HEK293T (cell line): ENCODE results near the gene MAP2K1.

ENCODE experiments used
- CTCF ChIA-PET: fragments of 350-600 bp; formaldehyde crosslinking; extraction: SDS; loops from one replicate; lab custom pipeline; 2021; ENCODE audit warnings: antibody characterized with exemption, inconsistent platforms; lab: Yijun Ruan, JAX
- POLR2A ChIA-PET: fragments of 350-600 bp; formaldehyde crosslinking; extraction: SDS; loops from one replicate; lab custom pipeline; 2020; ENCODE audit warnings: antibody characterized with exemption, inconsistent platforms; lab: Yijun Ruan, JAX
- DNase-seq: peaks from one replicate; pipeline ENCODE4 v3.0.0; 2012; ENCODE audit warnings: mixed read lengths; ENCODE audit errors: extremely low spot score
- ARNT ChIP-seq: fragments of 450-650 bp; IDR thresholded peaks from 2 replicates; pipeline ENCODE4 v1.6.1; 2017; ENCODE audit warnings: mild to moderate bottlenecking
- BHLHE40 ChIP-seq: fragments of 450-650 bp; IDR thresholded peaks from 2 replicates; pipeline ENCODE4 v1.6.1; 2016; ENCODE audit warnings: mild to moderate bottlenecking, moderate library complexity, borderline replicate concordance
- CTBP1 ChIP-seq: fragments of 450-650 bp; IDR thresholded peaks from 2 replicates; pipeline ENCODE4 v1.6.1; 2016; ENCODE audit warnings: borderline replicate concordance
- ELF4 ChIP-seq: fragments of 450-650 bp; IDR thresholded peaks from 2 replicates; pipeline ENCODE4 v1.6.1; 2017; ENCODE audit warnings: antibody characterized with exemption
- FOXA1 ChIP-seq: fragments of 450-650 bp; IDR thresholded peaks from 2 replicates; pipeline ENCODE4 v1.6.1; 2016; ENCODE audit warnings: mild to moderate bottlenecking
- FOXK2 ChIP-seq: fragments of 450-650 bp; IDR thresholded peaks from 2 replicates; pipeline ENCODE4 v1.6.1; 2016; ENCODE audit warnings: mild to moderate bottlenecking
- FOXM1 ChIP-seq: fragments of 450-650 bp; IDR thresholded peaks from 2 replicates; pipeline ENCODE4 v1.6.1; 2017; ENCODE audit warnings: mild to moderate bottlenecking, borderline replicate concordance
- HDGF ChIP-seq: fragments of 450-650 bp; IDR thresholded peaks from 2 replicates; pipeline ENCODE4 v1.6.1; 2017; ENCODE audit warnings: antibody characterized with exemption, borderline replicate concordance
- L3MBTL2 ChIP-seq: fragments of 450-650 bp; conservative IDR thresholded peaks from 2 replicates; pipeline ENCODE4 v1.6.1; 2016; ENCODE audit warnings: mild to moderate bottlenecking
- LEF1 ChIP-seq: fragments of 450-650 bp; IDR thresholded peaks from 2 replicates; pipeline ENCODE4 v1.6.1; 2017; ENCODE audit warnings: mild to moderate bottlenecking, borderline replicate concordance
- NFRKB ChIP-seq: fragments of 450-650 bp; IDR thresholded peaks from 2 replicates; pipeline ENCODE4 v1.6.1; 2016; ENCODE audit warnings: mild to moderate bottlenecking, moderate library complexity
- SP1 ChIP-seq: fragments of 450-650 bp; IDR thresholded peaks from 2 replicates; pipeline ENCODE4 v1.6.1; 2017
- SUZ12 ChIP-seq: fragments of 450-650 bp; IDR thresholded peaks from 2 replicates; pipeline ENCODE4 v1.6.1; 2016; ENCODE audit warnings: mild to moderate bottlenecking
- TARDBP ChIP-seq: fragments of 450-650 bp; IDR thresholded peaks from 2 replicates; pipeline ENCODE4 v1.6.1; 2016
- ZNF384 ChIP-seq: fragments of 450-650 bp; IDR thresholded peaks from 2 replicates; pipeline ENCODE4 v1.6.1; 2016
- TF ChIP-seq, protein P1 (sequence below): fragments of 450-650 bp; IDR thresholded peaks from 2 replicates; pipeline ENCODE4 v1.6.1; 2016

MAP2K1 gene

DNA sequence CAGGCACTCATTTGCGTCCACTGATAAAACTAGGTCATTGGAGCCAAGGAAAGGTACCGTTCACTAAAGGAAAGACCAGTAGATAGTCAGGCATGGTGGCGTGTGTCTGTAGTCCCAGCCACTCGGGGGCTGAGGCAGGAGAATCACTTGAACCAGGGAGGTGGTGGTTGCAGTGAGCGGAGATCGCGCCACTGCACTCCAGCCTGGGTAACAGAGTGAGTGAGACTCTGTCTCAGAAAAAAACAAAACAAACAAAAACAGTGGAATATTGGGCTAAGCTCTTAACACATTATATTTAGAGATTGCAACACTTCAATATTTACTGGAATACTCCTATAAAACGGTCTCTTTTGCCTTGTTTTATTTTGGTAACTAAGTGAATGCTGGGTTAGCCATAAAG lies 17.4 kb downstream of the MAP2K1 start:
- DNase-seq, result no peak
- ChIA-PET POLR2A (interaction anchor here (3.0 kb wide), 1 partner anchor 17 kb away, joined by 15 read pairs; the partner anchor contains the start of gene MAP2K1), CTCF (interaction anchor here (1.0 to 2.3 kb wide), 4 partner anchors 8 to 95 kb away, joined by 3 to 8 read pairs (median 4); partner anchors contain the start of gene MAP2K1)
- no peak for TF ChIP-seq FOXK2
- TF ChIP-seq FOXM1, result no peak
- no peak for TF ChIP-seq CTBP1
- no peak for TF ChIP-seq LEF1

DNA sequence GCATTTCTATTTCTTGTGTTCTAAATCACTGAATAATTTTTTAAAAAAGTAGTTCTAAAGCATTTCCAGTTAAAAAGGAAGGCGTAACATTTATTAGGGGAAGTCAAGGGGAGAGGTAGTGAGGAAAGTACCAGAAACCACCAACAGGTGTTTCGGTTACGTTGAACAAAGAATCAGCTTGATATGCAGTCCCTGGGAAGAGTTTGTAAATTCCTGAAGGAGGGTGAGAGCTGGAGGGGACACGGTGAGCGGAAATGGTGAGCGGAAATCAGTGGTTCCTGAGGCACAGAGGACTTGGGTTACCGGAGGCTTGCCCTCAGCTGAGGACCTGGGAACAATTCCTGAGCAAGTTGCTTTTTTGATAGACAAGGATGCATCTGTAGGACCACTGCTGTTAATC lies 17.8 kb downstream of the MAP2K1 start:
- DNase-seq, result no peak
- TF ChIP-seq BHLHE40 (no peak), SP1 (no peak), L3MBTL2 (no peak), ARNT (no peak), ZNF384 (no peak), LEF1 (no peak), CTBP1 (no peak), SUZ12 (no peak), ELF4 (no peak)
- TF ChIP-seq, protein P1, sequence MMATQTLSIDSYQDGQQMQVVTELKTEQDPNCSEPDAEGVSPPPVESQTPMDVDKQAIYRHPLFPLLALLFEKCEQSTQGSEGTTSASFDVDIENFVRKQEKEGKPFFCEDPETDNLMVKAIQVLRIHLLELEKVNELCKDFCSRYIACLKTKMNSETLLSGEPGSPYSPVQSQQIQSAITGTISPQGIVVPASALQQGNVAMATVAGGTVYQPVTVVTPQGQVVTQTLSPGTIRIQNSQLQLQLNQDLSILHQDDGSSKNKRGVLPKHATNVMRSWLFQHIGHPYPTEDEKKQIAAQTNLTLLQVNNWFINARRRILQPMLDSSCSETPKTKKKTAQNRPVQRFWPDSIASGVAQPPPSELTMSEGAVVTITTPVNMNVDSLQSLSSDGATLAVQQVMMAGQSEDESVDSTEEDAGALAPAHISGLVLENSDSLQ, result no peak
- ChIA-PET CTCF (interaction anchor here (0.5 to 2.3 kb wide), 4 partner anchors 18 to 162 kb away, joined by 3 to 8 read pairs (median 6); partner anchors contain the start of gene MAP2K1), POLR2A (interaction anchor here (3.0 kb wide), 1 partner anchor 17 kb away, joined by 15 read pairs; the partner anchor contains the start of gene MAP2K1)

DNA sequence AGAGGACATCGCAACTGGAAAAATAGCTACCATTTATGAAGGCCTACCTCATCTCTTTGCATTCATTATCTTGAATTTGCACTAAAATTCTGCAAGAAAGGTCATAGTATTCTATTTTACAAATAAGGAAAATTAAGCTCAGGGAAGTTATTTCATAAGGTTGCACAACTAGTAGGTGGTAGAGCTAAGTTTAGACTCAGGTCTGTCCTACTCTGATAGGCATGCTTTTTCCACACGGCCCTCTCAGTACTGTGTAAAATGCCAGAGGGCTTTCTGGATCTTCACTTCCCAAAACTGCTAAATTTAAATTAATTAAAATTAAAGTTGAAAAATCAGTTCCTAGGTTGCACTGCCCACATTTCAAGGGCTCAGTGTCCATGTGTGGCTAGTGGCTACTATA lies 18.3 kb downstream of the MAP2K1 start:
- no peak for DNase-seq
- TF ChIP-seq SP1, result no peak
- TF ChIP-seq LEF1, result no peak
- no peak for TF ChIP-seq L3MBTL2
- TF ChIP-seq, protein P1, result no peak
- no peak for TF ChIP-seq FOXM1
- no peak for TF ChIP-seq CTBP1
- TF ChIP-seq BHLHE40, result no peak
- TF ChIP-seq NFRKB, result no peak
- no peak for TF ChIP-seq TARDBP
- TF ChIP-seq HDGF, result no peak
- no peak for TF ChIP-seq FOXK2
- POLR2A ChIA-PET, result interaction anchor here (3.0 kb wide), 1 partner anchor 18 kb away, joined by 15 read pairs; the partner anchor contains the start of gene MAP2K1
- CTCF ChIA-PET, result interaction anchor here (0.5 to 2.3 kb wide), 4 partner anchors 18 to 162 kb away, joined by 3 to 8 read pairs (median 6); partner anchors contain the start of gene MAP2K1

DNA sequence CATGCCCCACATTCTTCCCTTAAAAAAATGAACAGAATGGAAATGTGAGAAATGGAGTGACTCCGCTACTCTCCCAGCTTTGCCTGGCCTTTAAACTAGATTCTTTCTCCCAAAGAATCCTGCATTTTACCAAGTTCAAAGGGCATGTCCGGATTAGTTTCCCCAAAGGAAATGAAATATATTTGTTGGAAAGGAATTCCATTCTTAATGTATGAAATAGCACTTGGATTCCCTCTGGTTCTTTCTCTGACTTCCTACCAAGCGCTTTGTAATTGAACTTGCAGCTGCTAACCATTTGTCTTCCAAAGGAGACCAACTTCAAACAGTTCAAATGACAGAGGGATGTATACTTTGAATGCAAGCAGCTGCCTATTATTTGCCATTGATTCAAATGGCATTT lies 18.9 kb downstream of the MAP2K1 start:
- DNase-seq, result no peak
- TF ChIP-seq ARNT (no peak), L3MBTL2 (no peak), TARDBP (no peak), ELF4 (no peak), BHLHE40 (no peak), CTBP1 (no peak), LEF1 (no peak)
- TF ChIP-seq, protein P1, result no peak
- ChIA-PET POLR2A (no interaction called here), CTCF (interaction anchor here (1.1 kb wide), 1 partner anchor 21 kb away, joined by 3 read pairs; no protein-coding TSS in a partner anchor)

DNA sequence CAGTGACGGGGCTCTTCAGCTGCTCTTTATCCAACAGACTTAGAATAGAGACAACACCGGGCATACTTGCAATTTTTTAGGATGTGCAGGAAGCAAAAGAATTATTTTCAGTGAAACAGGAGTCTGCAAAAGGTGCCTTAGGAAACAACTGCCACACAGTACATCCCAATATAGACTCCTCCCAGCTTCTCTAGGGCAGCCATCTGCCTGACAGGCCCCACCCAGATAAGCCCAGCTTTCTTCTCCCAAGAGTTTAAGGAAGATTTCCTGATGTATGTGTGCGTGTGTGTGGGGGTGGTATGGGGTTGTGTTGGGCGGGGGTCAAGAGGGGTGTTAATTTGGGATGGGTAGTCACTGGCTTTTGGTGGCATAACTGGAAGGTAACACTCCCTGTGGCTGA lies 21.5 kb downstream of the MAP2K1 start:
- ChIA-PET POLR2A (no interaction called here), CTCF (no interaction called here)

DNA sequence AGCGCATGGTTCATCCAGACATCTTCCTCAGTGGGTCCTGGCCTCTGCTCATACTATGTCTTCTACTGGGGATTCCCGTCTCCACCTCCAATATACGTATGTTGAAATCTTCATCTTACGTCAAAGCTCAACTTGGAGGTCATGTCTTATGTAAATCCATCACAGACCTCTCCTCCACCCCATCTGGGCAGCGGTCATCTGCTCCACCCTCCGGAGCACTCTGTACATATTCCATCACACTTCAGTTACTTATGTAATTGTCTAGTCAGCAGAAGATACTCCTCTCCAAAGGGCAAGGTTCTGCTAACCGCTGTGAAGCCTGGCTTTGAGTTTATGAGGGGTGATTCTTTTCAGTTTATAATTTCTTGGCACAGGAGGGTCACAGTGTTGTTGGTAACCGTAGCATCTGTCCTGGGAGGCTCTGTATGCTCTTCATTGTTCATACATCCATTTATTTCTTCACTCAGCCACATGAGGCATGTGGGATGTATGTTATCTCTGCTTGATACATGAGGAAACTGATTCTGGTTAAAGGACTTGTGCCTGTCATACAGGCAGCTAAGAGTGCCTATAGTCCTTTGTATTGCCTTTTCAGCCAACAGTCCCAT lies 22.1 kb downstream of the MAP2K1 start:
- DNase-seq, result no peak
- ChIA-PET CTCF (interaction anchor here (0.6 kb wide), 1 partner anchor 76 kb away, joined by 4 read pairs; no protein-coding TSS in a partner anchor), POLR2A (no interaction called here)
- TF ChIP-seq ZNF384 (no peak), SP1 (no peak), NFRKB (no peak), SUZ12 (no peak), CTBP1 (no peak), FOXK2 (no peak), TARDBP (no peak), L3MBTL2 (no peak), LEF1 (no peak), FOXA1 (no peak), BHLHE40 (no peak), ELF4 (no peak), FOXM1 (no peak)
- TF ChIP-seq, protein P1, result no peak

More for the DNA sequence above, 21.5 kb downstream of the MAP2K1 start:
- TF ChIP-seq ELF4, result no peak
- no peak for DNase-seq
